KMS-11 (cell line): Measurements from ENCODE around the gene KCNAB1.

Experiments
- H2AFZ ChIP-seq: fragments of 200-600 bp; sonication (generic); 2 replicates; pipeline ENCODE4 v1.6.1; 2016; ENCODE audit warnings: antibody characterized with exemption, mixed run types, low read depth
- H3K27ac ChIP-seq: fragments of 200-600 bp; sonication (generic); 2 replicates; pipeline ENCODE4 v1.6.1; 2016; ENCODE audit warnings: mild to moderate bottlenecking, mixed run types
- H3K27me3 ChIP-seq: fragments of 200-600 bp; sonication (generic); 2 replicates; pipeline ENCODE4 v1.6.1; 2017; ENCODE audit warnings: mild to moderate bottlenecking, low read depth, mixed run types, moderate library complexity; ENCODE audit not compliant: insufficient read depth
- H3K36me3 ChIP-seq: fragments of 200-600 bp; sonication (generic); 2 replicates; pipeline ENCODE4 v1.6.1; 2017; ENCODE audit warnings: mild to moderate bottlenecking, mixed run types; ENCODE audit not compliant: insufficient read depth
- H3K4me1 ChIP-seq: fragments of 200-600 bp; sonication (generic); 2 replicates; pipeline ENCODE4 v1.6.1; 2016; ENCODE audit warnings: mild to moderate bottlenecking, low read depth, mixed run types; ENCODE audit not compliant: poor library complexity, severe bottlenecking
- H3K4me2 ChIP-seq: fragments of 200-600 bp; sonication (generic); 2 replicates; pipeline ENCODE4 v1.7.0; 2016; ENCODE audit warnings: mild to moderate bottlenecking, mixed run types
- H3K4me3 ChIP-seq: fragments of 200-600 bp; sonication (generic); IDR thresholded peaks from 2 replicates; pipeline ENCODE4 v1.6.1; 2017; ENCODE audit warnings: low read depth, low read length, mixed read lengths; ENCODE audit not compliant: insufficient read depth
- H3K79me2 ChIP-seq: fragments of 200-600 bp; sonication (generic); 2 replicates; pipeline ENCODE4 v1.6.1; 2016; ENCODE audit warnings: low read depth, mixed run types; ENCODE audit not compliant: insufficient read depth
- H3K9ac ChIP-seq: fragments of 200-600 bp; sonication (generic); 2 replicates; pipeline ENCODE4 v1.6.1; 2016; ENCODE audit warnings: mild to moderate bottlenecking, mixed run types
- H4K20me1 ChIP-seq: fragments of 200-600 bp; sonication (generic); 2 replicates; pipeline ENCODE4 v1.6.1; 2016; ENCODE audit warnings: mild to moderate bottlenecking, mixed run types; ENCODE audit not compliant: insufficient read depth
- CTCF ChIP-seq: fragments of 200-600 bp; sonication (generic); conservative IDR thresholded peaks from 2 replicates; pipeline ENCODE4 v1.6.1; 2017; ENCODE audit warnings: low read depth, mild to moderate bottlenecking, antibody characterized with exemption, low read length, moderate library complexity, mixed read lengths

KCNAB1 gene

GRCh38 chr3:156400062-156400461, 279.7 kb downstream of the KCNAB1 start:
- no peak overlapping the region for H3K27ac ChIP-seq
- H3K4me2 ChIP-seq = no peak overlapping the region
- H3K4me3 ChIP-seq = no peak overlapping the region
- H3K4me1 ChIP-seq = no peaks in the 10 kb centered on the region
- no peak overlapping the region for H3K9ac ChIP-seq
- no peak for TF ChIP-seq CTCF
- H3K27me3 ChIP-seq = no peaks in the 10 kb centered on the region
- no peaks in the 10 kb centered on the region for H3K36me3 ChIP-seq
- no peaks in the 10 kb centered on the region for H4K20me1 ChIP-seq
- no peaks in the 10 kb centered on the region for H3K79me2 ChIP-seq
- no peak overlapping the region for H2AFZ ChIP-seq

- TF ChIP-seq CTCF = no peak
- Histone ChIP-seq H3K4me2 (no peak overlapping the region), H3K9ac (no peak overlapping the region), H3K79me2 (no peaks in the 10 kb centered on the region), H3K27ac (no peak overlapping the region), H3K4me3 (no peak overlapping the region), H3K36me3 (no peaks in the 10 kb centered on the region), H4K20me1 (no peaks in the 10 kb centered on the region), H3K4me1 (no peaks in the 10 kb centered on the region), H3K27me3 (no peaks in the 10 kb centered on the region), H2AFZ (no peak overlapping the region)
Observed at GRCh38 chr3:156400735-156401134, 280.4 kb downstream of the KCNAB1 start.

GRCh38 chr3:156404217-156404616, 283.8 kb downstream of the KCNAB1 start:
- H3K27me3 ChIP-seq = no peaks in the 10 kb centered on the region
- no peak overlapping the region for H2AFZ ChIP-seq
- H3K27ac ChIP-seq = no peak overlapping the region
- no peaks in the 10 kb centered on the region for H3K36me3 ChIP-seq
- no peaks in the 10 kb centered on the region for H3K79me2 ChIP-seq
- H3K4me2 ChIP-seq = no peak overlapping the region
- H3K4me1 ChIP-seq = no peaks in the 10 kb centered on the region
- no peak overlapping the region for H3K4me3 ChIP-seq
- TF ChIP-seq CTCF = no peak
- H3K9ac ChIP-seq = no peak overlapping the region
- H4K20me1 ChIP-seq = no peaks in the 10 kb centered on the region

GRCh38 chr3:156406393-156406792, 286.0 kb downstream of the KCNAB1 start:
- H3K27me3 ChIP-seq = no peaks in the 10 kb centered on the region
- H3K4me1 ChIP-seq = no peaks in the 10 kb centered on the region
- H3K36me3 ChIP-seq = no peaks in the 10 kb centered on the region
- H4K20me1 ChIP-seq = no peaks in the 10 kb centered on the region
- no peak for TF ChIP-seq CTCF
- H3K9ac ChIP-seq = no peak overlapping the region
- no peak overlapping the region for H3K4me3 ChIP-seq
- no peak overlapping the region for H2AFZ ChIP-seq
- H3K27ac ChIP-seq = no peak overlapping the region
- H3K79me2 ChIP-seq = no peaks in the 10 kb centered on the region
- no peak overlapping the region for H3K4me2 ChIP-seq
